Measurements from ENCODE around the gene KRTAP5-8.
"Not testable (repeated sequence)": the region's sequence is repeated elsewhere in the genome, so short reads cannot be mapped to it uniquely, and the experiment has no call there.

The KRTAP5-8 gene

GRCh38 chr11:71507102-71507501 is 30.7 kb upstream of the KRTAP5-8 start:
- no peak for DNase-seq (ENCODE audit: low read depth in 2 of 2)

- no peak for DNase-seq (ENCODE audit: low read depth in 2 of 2)
These were observed 19.0 kb upstream of the KRTAP5-8 start for GRCh38 chr11:71518506-71519471.

GRCh38 chr11:71519546-71519945 is 18.3 kb upstream of the KRTAP5-8 start:
- DNase-seq (ENCODE audit: low read depth in 2 of 2), result no peak

DNA sequence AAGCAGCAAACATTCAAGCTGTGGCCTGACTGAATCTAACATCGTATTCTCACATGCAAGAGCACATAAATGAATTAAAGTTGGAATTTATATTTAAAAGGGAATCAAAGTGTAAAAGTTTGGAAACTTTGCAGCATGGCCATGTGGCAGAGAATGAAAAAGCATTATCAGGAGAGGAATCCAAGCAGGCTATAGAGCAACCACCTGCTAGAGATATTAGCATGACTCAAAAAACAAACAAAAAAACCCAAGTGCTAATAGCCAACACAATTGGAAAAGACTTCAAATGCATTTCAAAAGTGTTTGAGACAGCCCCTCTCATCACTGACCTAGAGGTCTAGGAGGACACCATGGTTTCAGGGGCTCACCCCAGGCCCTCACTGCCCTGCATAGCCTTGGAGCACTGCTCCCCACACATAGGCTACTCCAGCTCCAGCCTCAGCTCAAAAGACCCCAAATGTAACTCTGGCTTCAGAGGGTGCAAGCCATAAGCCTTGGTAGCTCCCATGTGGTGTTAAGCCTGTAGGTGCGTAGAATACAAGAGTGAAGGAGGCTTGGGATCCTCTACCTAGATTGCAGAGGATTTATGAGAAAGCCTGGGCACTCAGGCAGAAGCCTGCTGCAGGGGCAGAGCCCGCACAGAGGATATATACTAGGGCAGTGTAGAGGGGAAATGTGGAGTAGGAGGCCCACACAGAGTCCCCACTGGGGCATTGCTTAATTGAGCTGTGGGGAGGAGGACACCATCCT is 12.5 kb upstream of the KRTAP5-8 start:
- no peak for DNase-seq (ENCODE audit: low read depth in 2 of 2)

GRCh38 chr11:71525938-71526495 is 11.8 kb upstream of the KRTAP5-8 start:
- DNase-seq (ENCODE audit: low read depth in 2 of 2), result no peak

DNA sequence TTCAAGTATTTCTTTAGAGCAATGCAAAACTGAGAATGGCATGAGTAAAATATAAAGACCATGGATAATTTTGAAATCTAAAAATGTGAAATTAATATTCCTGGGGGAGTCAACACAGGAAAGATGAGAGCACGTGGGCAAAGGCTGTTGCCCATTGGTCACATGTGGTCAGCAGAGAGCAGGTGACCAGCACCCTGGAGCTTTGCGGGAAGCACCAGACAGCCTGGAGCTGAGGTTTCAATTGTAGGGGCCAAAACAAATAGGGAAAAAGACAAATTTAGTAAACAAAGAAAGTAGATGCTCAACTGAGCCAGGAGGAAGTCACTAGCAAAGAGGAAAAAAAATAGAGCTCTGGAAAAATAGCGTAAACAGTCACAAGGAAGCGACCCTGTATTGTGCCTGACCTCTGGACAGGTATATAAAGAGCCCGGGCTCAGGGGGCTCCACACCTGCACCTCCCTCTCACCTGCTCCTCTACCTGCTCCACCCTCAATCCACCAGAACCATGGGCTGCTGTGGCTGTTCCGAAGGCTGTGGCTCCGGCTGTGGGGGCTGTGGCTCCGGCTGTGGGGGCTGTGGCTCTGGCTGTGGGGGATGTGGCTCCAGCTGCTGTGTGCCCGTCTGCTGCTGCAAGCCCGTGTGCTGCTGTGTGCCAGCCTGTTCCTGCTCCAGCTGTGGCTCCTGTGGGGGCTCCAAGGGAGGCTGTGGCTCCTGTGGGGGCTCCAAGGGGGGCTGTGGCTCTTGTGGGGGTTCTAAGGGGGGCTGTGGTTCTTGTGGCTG is 10.8 kb upstream of the KRTAP5-8 start, which contains the start of gene KRTAP5-7:
Gene KRTAP5-7, plus strand, starts transcription at position 472 of the 780 bp plus-strand sequence. Its CDS starts 34 bp downstream, at position 506.
- DNase-seq (ENCODE audit: low read depth in 2 of 2), result not testable (repeated sequence)

DNA sequence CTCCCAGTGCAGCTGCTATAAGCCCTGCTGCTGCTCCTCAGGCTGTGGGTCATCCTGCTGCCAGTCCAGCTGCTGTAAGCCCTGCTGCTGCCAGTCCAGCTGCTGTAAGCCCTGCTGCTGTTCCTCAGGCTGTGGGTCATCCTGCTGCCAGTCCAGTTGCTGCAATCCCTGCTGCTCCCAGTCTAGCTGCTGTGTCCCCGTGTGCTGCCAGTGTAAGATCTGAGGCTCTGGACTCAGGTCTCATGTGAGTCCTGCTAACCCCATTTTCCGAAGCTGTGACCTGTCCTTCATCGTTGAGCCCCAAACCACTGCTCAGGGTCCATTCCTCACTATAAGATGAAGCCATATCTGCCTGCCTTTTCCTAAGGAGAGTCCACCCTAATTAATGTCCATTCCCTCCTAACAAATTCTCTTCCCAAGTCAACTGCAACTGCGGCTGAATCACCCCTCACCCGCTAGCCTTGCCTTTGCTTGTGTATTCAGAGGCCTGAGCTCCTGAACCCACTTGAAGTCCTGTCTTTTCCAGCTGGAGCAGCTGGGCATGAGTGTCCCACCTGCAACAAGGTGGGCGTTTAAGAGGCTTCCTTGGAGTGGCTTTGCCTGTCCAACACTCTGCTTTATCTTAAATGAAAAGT is 10.1 kb upstream of the KRTAP5-8 start:
- no peak for DNase-seq (ENCODE audit: low read depth in 2 of 2)

GRCh38 chr11:71530602-71531001 is 7.2 kb upstream of the KRTAP5-8 start:
- DNase-seq (ENCODE audit: low read depth in 2 of 2), result no peak

DNA sequence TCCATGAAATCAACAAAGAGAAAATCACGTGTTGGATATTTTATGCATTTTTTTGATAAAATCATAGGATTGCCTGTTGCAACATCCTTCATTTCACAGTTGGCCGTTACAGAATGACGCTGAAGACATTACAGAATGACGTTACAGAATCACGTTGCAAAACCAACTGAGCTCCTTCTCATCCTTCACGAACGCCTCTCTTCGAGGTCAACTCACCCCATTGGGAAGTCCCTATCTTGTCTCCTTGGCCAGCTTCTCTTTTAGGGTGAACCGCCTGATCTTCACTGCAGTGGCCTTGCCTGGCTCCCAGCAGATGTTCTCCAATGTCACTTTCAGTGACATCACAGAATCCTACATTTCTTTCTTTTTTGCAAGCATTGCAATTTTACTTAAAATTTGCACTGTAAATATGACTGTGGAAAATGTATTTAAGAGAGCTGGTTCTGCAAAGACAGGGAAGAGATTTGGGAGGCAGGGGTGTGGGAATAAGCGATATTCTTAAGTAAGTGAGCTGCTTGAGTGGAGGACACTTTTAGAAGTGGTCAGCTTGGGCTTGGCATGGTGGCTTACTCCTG is 5.7 kb upstream of the KRTAP5-8 start:
- no peak for DNase-seq (ENCODE audit: low read depth in 2 of 2)

DNA sequence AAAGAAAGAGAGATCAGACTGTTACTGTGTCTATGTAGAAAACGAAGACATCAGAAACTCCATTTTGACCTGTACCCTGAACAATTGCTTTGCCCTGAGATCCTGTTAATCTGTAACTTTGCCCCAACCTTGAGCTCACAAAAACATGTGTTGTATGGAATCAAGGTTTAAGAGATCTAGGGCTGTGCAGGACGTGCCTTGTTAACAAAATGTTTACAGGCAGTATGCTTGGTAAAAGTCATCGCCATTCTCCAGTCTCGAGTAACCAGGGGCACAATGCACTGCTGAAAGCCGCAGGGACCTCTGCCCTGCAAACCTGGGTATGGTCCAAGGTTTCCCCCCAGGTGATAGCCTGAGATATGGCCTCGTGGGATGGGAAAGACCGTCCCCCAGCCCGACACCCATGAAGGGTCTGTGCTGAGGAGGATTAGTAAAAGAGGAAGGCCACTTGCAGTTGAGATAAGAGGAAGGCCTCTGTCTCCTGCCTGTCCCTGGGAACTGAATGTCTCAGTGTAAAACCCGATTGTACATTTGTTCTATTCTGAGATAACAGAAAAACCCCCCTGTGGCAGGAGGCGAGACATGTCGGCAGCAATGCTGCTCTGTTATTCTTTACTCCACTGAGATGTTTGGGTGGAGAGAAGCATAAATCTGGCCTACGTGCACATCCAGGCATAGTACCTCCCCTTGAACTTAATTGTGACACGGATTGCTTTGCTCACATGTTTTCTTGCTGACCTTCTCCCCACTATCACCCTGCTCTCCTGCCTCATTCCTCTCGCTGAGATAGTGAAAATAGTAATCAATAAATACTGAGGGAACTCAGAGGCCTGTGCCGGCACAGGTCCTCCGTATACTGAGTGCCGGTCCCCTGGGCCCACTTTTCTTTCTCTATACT is 2.9 kb upstream of the KRTAP5-8 start:
- DNase-seq (ENCODE audit: low read depth in 2 of 2), result not testable (repeated sequence)

GRCh38 chr11:71535825-71536224 is 2.0 kb upstream of the KRTAP5-8 start:
- DNase-seq (ENCODE audit: low read depth in 2 of 2), result no peak

GRCh38 chr11:71537537-71537936 is 288 bp upstream of the KRTAP5-8 start:
- DNase-seq (ENCODE audit: low read depth in 2 of 2), result no peak

DNA sequence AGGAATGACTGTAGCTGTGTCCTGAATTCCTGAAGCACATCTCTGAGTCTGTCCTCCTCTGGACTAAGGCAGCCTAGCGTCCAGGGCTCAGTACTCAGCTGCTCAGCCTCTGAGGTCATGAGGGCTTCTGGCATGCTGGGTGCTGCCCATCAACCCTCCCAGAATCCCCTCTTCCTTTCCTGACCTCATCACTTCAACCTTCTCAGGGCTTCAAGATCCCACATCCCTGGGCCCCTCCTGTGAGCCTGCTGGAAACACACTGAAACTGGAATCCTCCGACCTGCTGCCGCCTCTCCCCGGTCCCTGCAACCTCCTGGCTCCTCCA is 803 bp downstream of the KRTAP5-8 start:
- DNase-seq (ENCODE audit: low read depth in 2 of 2), result no peak

DNA sequence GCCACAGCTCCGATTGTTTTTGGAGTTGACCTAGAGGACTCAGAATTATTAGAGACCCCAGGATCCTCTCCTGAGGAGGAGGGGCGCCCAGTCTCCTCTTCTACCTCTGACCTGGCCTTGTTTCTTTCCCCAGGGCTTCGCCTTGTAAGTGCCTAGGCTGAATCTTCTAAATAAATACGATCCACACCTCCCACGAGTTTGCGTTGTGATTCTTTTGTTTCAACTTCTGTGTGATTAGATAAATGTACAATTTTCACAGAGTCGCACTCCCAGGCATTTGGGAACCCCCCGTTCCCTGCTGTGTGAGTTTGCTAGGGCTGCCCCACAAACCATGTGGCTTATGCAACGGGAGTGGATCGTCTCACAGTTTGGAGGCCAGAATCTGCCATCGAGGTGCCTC is 1.2 kb downstream of the KRTAP5-8 start:
- DNase-seq (ENCODE audit: low read depth in 2 of 2), result no peak

- DNase-seq (ENCODE audit: low read depth in 2 of 2), result not testable (repeated sequence)
These were observed 2.1 kb downstream of the KRTAP5-8 start for GRCh38 chr11:71539971-71540370.

DNA sequence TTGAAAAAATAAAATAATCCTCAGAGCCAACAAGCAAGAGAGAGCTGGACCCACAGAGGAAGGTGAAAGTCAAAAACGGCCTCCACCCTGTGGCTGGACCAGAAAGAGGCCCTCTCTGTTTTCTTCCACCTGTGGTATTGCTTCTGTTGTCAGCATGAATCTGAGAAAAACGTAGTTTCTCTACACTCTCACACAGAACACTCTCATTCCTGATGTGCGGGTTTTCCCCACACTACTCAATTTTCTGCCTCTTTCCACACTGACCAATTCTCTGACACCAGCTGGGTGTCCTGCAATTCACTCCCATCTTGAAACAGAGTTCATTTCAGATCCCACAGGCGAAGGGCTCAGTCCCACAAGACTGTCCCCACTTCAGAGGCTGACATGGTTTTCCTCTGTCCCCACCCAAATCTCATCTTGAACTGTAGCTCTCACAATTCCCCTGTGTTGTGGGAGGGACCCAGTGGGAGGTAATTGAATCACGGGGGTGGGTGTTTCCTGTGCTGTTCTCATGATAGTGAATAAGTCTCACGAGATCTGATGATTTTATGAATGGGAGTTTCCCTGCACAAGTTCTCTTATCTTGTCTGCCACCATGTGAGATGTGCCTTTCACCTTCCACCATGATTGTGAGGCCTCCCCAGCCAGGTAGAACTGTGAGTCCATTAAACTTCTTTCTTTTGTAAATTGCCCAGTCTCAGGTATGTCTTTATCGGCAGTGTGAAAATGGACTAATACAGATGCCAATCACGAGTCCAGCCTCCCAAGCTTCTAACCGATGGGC is 2.9 kb downstream of the KRTAP5-8 start:
- DNase-seq (ENCODE audit: low read depth in 2 of 2), result not testable (repeated sequence)

DNA sequence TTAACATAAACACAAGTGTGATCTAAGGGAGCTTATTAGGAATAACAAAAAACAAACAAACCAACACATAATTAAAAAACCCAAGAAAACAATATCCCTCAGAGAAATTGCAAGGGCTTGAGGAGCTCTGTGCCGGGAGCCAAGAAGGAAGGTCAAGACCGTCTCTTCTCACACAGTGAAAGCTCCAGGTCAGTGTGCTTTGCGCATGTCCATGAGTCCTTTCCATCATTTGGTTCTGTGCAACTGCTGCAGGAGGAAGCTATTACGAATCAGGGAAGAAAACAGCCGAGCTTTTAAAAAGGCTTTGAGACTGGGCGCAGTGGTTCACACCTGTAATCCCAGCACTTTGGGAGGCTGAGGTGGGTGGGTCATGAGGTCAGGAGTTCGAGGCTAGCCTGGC is 4.6 kb downstream of the KRTAP5-8 start:
- DNase-seq (ENCODE audit: low read depth in 2 of 2), result no peak

DNA sequence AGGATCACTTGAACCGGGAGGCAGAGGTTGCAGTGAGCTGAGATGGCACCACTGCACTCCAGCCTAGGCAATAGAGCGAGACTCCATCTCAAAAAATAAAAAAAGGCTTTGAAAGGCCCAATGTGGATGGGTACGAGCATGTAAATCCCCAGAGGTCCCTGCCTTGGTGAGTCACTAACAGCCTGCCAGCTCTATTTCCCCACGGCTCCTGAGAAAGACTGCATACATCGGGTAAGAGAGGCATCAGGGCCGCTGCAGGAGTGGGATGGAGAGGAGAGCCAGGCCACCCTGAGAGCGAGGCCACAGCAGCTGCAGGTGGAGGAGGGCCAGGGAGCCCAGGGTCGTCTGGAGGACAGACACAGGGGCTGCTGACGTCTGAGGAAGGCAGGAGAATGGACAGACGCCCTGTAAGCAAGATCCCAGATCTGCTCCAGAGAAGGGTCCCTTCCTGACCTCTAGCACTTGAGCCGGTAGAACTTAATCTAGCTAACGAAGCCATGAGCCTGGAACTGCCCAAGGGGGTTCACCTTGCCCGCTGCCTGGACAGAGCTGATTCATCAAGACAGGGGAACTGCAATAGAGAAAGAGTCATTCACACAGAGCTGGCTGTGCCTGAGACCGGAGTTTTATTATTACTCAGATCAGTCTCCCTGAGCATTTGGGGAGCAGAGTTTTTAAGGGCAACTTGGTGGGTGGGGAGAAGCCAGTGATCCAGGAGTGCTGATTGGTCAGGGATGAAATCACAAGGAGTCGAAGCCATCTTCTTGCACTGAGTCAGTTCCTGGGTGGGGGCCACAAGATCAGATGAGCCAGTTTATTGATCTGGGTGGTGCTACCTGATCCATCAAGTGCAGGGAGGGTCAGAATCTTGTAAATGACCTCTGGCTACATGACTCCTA is 5.3 kb downstream of the KRTAP5-8 start:
- DNase-seq (ENCODE audit: low read depth in 2 of 2), result no peak
